ENCODE data around the gene FGFRL1.

FGFRL1 gene

DNA sequence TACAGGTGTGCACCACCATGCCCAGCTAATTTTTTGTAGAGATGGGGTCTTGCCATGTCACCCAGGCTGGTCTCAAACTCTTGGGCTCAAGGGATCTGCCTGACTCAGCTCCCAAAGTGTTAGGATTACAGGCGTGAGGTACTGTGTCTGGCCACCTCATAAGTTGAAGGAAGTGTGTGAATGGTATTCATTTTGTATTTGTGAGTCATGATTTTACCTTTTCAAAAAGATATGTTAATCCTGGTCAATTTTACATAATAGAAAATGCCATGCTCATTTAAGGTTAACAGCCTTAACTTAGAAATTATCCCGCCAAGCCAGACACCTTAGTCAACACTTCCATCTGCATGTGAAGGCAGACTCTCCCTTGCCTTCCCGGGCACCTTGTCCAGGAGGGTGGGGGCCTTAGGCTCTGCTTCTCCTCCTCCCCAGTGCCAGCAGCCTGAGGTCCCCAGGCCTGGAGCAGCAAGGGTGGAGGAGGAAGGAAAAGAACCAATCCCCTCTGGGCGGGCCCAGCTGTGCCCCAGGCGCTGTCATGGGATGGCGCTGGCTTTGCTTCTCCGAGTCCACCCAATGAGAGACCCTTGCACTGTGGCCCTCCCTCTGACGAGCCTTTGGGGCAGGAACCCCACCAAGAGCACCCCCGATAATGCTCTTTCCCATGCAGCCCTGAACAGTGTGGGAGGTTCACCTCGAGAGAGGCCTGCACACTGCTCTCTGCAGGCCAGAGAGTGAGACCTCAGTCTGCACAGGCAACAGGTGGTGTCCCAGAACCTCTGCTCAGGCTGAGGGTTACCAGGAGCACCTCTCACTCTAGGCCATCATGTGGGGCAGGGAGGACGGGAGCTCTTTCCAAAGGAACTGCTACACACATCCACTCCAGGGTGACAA lies 64.6 kb downstream of the FGFRL1 start:
- DNase-seq (ENCODE audit: low read depth) = no peak
